ENCODE results near the gene GTF2IRD1. TPM values are rescaled to one million over a fixed set of nuclear protein-coding genes. Genes with fewer than 3 reads are reported as not detected.
A peak's percentile ranks its signal among the peaks of the same experiment; 100 is the strongest.

Gene GTF2IRD1
- total and polyA plus RNA-seq, 2 of the 13 experiments (the other 11 are each of a cell fraction or from before 2014, with no cell fraction given), result 16.5 to 26.7 TPM

DNA sequence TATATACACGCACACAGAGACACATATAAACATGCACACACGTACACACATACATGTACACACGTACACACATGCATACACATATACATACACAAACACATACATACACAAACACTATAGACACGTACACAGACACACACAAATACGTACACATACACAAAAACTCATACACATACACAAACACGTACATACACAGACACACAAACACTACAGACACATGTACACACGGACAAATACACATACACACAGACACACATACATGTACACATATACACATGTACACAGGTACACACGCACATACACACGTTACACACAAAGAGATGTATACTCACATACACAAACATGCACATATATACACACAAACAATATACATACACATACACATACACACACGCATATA, 35.2 kb upstream of the GTF2IRD1 start:
- WGBS (ENCODE audit: low lambda C conversion rate), result 56% methylated on average over 10 of the region's 10 CpGs
- no peak for TF ChIP-seq RFX5 (IDR thresholded peaks at IDR 0.05; ENCODE audit: low read depth, low read length)
- no peak for TF ChIP-seq GATA4 (IDR thresholded peaks at IDR 0.05; ENCODE audit: borderline replicate concordance, low read depth)
- TF ChIP-seq RFXANK (CRISPR knock-in tag; IDR thresholded peaks at IDR 0.05), result no peak
- TF ChIP-seq CEBPB (IDR thresholded peaks at IDR 0.05; ENCODE audit: borderline replicate concordance, low read depth, low read length), result no peak
- no peak for TF ChIP-seq ZNF720 (CRISPR knock-in tag; IDR thresholded peaks at IDR 0.05)
- no peak for TF ChIP-seq ZBTB4 (CRISPR knock-in tag; IDR thresholded peaks at IDR 0.05; ENCODE audit: borderline replicate concordance)
- TF ChIP-seq TEAD3 (CRISPR knock-in tag; optimal IDR thresholded peaks at IDR 0.05; ENCODE audit: borderline replicate concordance), result no peak
- TF ChIP-seq ZBTB1 (CRISPR knock-in tag; IDR thresholded peaks at IDR 0.05; ENCODE audit: borderline replicate concordance), result no peak
- TF ChIP-seq ZNF263 (CRISPR knock-in tag; IDR thresholded peaks at IDR 0.05), result no peak
- TF ChIP-seq ZNF235 (CRISPR knock-in tag; IDR thresholded peaks at IDR 0.05; ENCODE audit: borderline replicate concordance), result no peak
- no peak for TF ChIP-seq ZNF816 (CRISPR knock-in tag; IDR thresholded peaks at IDR 0.05; ENCODE audit: borderline replicate concordance)
- no peak for TF ChIP-seq ZNF160 (CRISPR knock-in tag; IDR thresholded peaks at IDR 0.05)
- TF ChIP-seq ZNF782 (CRISPR knock-in tag; IDR thresholded peaks at IDR 0.05; ENCODE audit: borderline replicate concordance), result no peak
- TF ChIP-seq FOXP1 (IDR thresholded peaks at IDR 0.05), result 0 out of 2 replicates have a peak, but pooled peaks have one; percentile 18
- TF ChIP-seq FOXP1 (CRISPR knock-in tag; IDR thresholded peaks at IDR 0.05), result no peak
- no peak for TF ChIP-seq ELF1 (CRISPR knock-in tag; IDR thresholded peaks at IDR 0.05)
- TF ChIP-seq, protein P1, sequence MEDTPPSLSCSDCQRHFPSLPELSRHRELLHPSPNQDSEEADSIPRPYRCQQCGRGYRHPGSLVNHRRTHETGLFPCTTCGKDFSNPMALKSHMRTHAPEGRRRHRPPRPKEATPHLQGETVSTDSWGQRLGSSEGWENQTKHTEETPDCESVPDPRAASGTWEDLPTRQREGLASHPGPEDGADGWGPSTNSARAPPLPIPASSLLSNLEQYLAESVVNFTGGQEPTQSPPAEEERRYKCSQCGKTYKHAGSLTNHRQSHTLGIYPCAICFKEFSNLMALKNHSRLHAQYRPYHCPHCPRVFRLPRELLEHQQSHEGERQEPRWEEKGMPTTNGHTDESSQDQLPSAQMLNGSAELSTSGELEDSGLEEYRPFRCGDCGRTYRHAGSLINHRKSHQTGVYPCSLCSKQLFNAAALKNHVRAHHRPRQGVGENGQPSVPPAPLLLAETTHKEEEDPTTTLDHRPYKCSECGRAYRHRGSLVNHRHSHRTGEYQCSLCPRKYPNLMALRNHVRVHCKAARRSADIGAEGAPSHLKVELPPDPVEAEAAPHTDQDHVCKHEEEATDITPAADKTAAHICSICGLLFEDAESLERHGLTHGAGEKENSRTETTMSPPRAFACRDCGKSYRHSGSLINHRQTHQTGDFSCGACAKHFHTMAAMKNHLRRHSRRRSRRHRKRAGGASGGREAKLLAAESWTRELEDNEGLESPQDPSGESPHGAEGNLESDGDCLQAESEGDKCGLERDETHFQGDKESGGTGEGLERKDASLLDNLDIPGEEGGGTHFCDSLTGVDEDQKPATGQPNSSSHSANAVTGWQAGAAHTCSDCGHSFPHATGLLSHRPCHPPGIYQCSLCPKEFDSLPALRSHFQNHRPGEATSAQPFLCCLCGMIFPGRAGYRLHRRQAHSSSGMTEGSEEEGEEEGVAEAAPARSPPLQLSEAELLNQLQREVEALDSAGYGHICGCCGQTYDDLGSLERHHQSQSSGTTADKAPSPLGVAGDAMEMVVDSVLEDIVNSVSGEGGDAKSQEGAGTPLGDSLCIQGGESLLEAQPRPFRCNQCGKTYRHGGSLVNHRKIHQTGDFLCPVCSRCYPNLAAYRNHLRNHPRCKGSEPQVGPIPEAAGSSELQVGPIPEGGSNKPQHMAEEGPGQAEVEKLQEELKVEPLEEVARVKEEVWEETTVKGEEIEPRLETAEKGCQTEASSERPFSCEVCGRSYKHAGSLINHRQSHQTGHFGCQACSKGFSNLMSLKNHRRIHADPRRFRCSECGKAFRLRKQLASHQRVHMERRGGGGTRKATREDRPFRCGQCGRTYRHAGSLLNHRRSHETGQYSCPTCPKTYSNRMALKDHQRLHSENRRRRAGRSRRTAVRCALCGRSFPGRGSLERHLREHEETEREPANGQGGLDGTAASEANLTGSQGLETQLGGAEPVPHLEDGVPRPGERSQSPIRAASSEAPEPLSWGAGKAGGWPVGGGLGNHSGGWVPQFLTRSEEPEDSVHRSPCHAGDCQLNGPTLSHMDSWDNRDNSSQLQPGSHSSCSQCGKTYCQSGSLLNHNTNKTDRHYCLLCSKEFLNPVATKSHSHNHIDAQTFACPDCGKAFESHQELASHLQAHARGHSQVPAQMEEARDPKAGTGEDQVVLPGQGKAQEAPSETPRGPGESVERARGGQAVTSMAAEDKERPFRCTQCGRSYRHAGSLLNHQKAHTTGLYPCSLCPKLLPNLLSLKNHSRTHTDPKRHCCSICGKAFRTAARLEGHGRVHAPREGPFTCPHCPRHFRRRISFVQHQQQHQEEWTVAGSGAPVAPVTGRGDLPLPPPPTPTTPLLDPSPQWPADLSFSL (CRISPR knock-in tag; IDR thresholded peaks at IDR 0.05), result 0 out of 2 replicates have a peak, but pooled peaks have one; percentile 31

More for the DNA sequence above, 35.2 kb upstream of the GTF2IRD1 start:
- Histone ChIP-seq H3K79me2 (ENCODE audit: insufficient read depth, low read length) (no peaks in the 10 kb centered on the region), H3K27me3 (ENCODE audit: control insufficient read depth in 1 of 2, insufficient read depth in 2 of 2, low read length in 2 of 2) (no peaks in the 10 kb centered on the region), H3K27ac (ENCODE audit: extremely low read length, insufficient read depth, low read length) (no peak overlapping the region), H3K9me3 (ENCODE audit: low read length) (no peaks in the 10 kb centered on the region), H2AFZ (ENCODE audit: low read length) (no peak overlapping the region), H3K36me3 (replicated peaks in 1 of 2; ENCODE audit: control insufficient read depth in 1 of 2, insufficient read depth in 2 of 2, low read length in 2 of 2) (no peaks in the 10 kb centered on the region), H3K9ac (ENCODE audit: insufficient read depth, low read depth, low read length) (no peak overlapping the region), H3K4me2 (ENCODE audit: low read depth, low read length) (no peak overlapping the region), H3K4me1 (ENCODE audit: insufficient read depth, low read length) (peaks cover 19% of the 10 kb centered on the region), H4K20me1 (ENCODE audit: insufficient read depth, low read length) (no peaks in the 10 kb centered on the region), H3K4me3 (replicated peaks in 1 of 3; ENCODE audit: insufficient read depth in 1 of 3, low read depth in 2 of 3, low read length in 3 of 3) (no peak overlapping the region)
- POLR2A ChIA-PET, result no interaction called here
- in situ Hi-C loops (cut with HindIII; ENCODE audit: extremely low pct_ligation_motif_present, low pct_unique_long_range_greater_than_20kb) (no loop called here), intact Hi-C loops (cut with micrococcal nuclease; ENCODE audit: unreplicated experiment) (loop anchor here (2.0 kb wide), 1 partner anchor 126 kb away; no protein-coding TSS in a partner anchor)
- CTCF ChIA-PET (ENCODE audit: low intra/inter-chr PET ratio, low total read pairs), result interaction anchor here (1.1 kb wide), 1 partner anchor 31 kb away, joined by 3 read pairs; no protein-coding TSS in a partner anchor
- DNase-seq (ENCODE audit: low spot score), result no peak
- BruUV-seq (replicated peaks), result no TSS peak
- no peak for FAIRE-seq
- no peak for ATAC-seq
